Measurements from ENCODE around the gene SLC37A4.
"Not testable (repeated sequence)": the region's sequence is repeated elsewhere in the genome, so short reads cannot be mapped to it uniquely, and the experiment has no call there.

Gene SLC37A4

DNA sequence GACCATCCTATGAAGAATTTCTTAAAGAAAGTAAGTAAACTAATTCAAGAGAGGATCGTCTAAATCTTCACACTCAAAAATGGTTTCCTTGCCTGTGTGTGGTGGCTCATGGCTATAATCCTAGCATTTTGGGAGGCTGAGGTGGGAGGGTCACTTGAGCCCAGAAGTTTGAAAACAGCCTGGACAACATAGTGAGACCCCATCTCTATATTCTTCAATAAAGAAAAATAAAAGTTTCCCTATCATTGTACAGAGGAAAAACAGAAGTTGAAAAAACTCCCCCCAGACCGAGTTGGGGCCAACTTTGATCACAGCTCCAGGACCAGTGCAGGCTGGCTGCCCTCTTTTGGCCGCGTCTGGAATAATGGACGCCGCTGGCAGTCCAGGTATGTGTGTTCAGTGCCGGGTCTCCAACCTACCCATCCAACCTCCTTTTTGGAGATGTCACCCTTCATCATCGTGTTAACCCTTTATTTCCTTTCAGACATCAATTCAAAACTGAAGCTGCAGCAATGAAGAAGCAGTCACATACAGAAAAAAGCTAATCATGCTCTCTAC lies 15.5 kb downstream of the SLC37A4 start:
- peak overlapping the region; percentile 99 for H3K4me3 Mint-ChIP-seq
- H3K36me3 Mint-ChIP-seq, result peaks cover 19% of the 10 kb centered on the region
- H3K9me3 Mint-ChIP-seq (ENCODE audit: low read depth), result no peaks in the 10 kb centered on the region
- H3K27ac Mint-ChIP-seq, result peak overlapping the region; percentile 78
- H3K4me1 Mint-ChIP-seq (ENCODE audit: low read depth), result peaks cover 41% of the 10 kb centered on the region
- H3K27me3 Mint-ChIP-seq, result no peaks in the 10 kb centered on the region

- H3K27ac Mint-ChIP-seq, result peak overlapping the region; percentile 89
- peaks cover 35% of the 10 kb centered on the region for H3K4me1 Mint-ChIP-seq (ENCODE audit: low read depth)
- no peaks in the 10 kb centered on the region for H3K9me3 Mint-ChIP-seq (ENCODE audit: low read depth)
- H3K27me3 Mint-ChIP-seq, result no peaks in the 10 kb centered on the region
- H3K36me3 Mint-ChIP-seq, result peaks cover 16% of the 10 kb centered on the region
- H3K4me3 Mint-ChIP-seq, result peak overlapping the region; percentile 58
Observed at GRCh38 chr11:119014209-119014924, 16.3 kb downstream of the SLC37A4 start.

DNA sequence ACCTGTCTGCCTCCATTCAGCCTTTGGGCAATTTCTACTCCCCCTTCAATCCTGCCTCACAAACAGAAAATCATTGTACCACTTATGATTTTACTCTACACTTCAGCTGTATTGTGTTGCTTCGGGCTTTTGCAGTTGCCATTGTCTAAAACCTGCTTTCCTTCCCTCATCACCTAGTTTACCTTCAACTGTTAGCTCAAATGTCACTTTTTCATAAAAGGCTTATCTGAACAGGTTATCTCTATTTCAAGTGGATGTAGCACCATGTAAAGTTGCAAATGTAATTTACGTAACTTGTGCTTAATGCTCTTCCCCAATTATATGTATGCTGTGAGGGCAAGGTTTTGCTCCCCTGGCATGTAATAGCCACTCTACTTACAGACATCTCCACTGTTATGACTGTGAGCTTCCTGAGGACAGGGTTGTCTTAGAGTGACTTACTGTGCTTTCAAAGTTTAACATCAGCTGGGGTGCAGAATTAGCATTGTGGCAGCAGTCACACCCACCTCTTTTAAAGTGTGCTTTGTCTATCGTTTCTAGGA lies 18.0 kb downstream of the SLC37A4 start:
- H3K9me3 Mint-ChIP-seq (ENCODE audit: low read depth), result no peaks in the 10 kb centered on the region
- peaks cover 35% of the 10 kb centered on the region for H3K4me1 Mint-ChIP-seq (ENCODE audit: low read depth)
- H3K27ac Mint-ChIP-seq, result peak overlapping the region; percentile 31
- H3K27me3 Mint-ChIP-seq, result no peaks in the 10 kb centered on the region
- peaks cover 16% of the 10 kb centered on the region for H3K36me3 Mint-ChIP-seq
- H3K4me3 Mint-ChIP-seq, result no peak overlapping the region

- H3K4me3 Mint-ChIP-seq, result no peak overlapping the region
- H3K27ac Mint-ChIP-seq, result no peak overlapping the region
- peaks cover 13% of the 10 kb centered on the region for H3K36me3 Mint-ChIP-seq
- H3K4me1 Mint-ChIP-seq (ENCODE audit: low read depth), result peaks cover 32% of the 10 kb centered on the region
- H3K9me3 Mint-ChIP-seq (ENCODE audit: low read depth), result no peaks in the 10 kb centered on the region
- no peaks in the 10 kb centered on the region for H3K27me3 Mint-ChIP-seq
Observed at GRCh38 chr11:119011476-119012053, 19.1 kb downstream of the SLC37A4 start.

DNA sequence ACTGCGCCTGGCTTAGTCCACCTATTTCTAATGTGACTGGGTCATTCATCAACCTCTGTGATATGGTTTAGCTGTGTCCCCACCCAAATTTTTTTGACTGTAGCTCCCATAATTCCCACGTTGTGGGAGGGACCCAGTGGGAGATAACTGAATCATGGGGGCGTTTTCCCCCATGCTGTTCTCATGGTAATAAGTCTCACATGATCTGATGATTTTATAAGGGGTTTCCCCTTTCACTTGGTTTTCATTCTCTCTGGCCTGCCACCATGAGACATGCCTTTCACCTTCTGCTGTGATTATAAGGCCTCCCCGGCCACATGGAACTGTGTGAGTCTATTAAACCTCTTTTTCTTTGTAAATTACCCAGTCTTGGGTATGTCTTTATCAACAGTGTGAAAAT lies 24.0 kb downstream of the SLC37A4 start:
- Mint-ChIP-seq H3K27me3 (no peaks in the 10 kb centered on the region), H3K36me3 (peaks cover 4% of the 10 kb centered on the region), H3K4me1 (ENCODE audit: low read depth) (peaks cover 12% of the 10 kb centered on the region), H3K27ac (peak overlapping the region; percentile 1), H3K9me3 (ENCODE audit: low read depth) (no peaks in the 10 kb centered on the region), H3K4me3 (peak overlapping the region; percentile 12)

DNA sequence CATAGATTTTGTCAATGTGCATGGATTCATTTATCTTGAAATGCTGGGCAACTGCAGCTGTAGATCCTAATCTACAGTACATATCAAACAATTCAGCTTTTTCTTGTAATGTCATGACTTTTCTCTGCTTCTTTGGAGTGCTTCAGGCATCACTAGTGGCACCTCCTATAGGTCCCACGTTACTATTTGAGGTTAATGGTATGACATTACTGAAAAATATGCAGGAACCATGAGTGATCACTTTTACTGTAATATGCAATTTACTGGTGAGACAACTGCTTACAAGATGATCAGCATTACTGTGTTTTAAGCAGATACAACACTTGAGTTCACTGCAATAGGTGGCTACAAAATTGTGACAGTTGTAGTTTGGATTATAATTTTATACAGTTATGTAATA lies 29.8 kb downstream of the SLC37A4 start:
- Mint-ChIP-seq H3K4me1 (ENCODE audit: low read depth) (peaks cover 36% of the 10 kb centered on the region), H3K36me3 (peaks cover 6% of the 10 kb centered on the region), H3K4me3 (peak overlapping the region; percentile 62), H3K27ac (peak overlapping the region; percentile 64), H3K27me3 (no peaks in the 10 kb centered on the region), H3K9me3 (ENCODE audit: low read depth) (no peaks in the 10 kb centered on the region)

DNA sequence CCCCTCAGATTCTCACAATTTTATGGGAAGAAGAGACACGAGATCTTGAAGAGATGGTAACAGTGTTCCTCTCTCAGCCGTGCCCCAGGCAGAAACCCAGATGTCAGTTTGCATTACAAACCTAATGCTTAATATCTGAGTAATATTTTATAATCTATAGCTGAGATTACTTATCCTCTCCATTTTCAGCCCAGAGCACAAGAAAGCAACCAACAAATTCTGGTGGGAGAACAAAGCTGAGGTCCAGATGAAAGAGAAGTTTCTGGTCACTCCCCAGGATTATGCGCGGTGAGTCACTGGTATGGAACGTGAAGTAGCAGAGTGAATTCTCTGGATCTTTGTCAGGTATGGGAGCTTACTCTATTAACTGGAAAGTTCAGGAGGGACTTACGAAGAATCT lies 31.9 kb downstream of the SLC37A4 start:
- no peaks in the 10 kb centered on the region for H3K27me3 Mint-ChIP-seq

GRCh38 chr11:118998388-118998717 lies 32.3 kb downstream of the SLC37A4 start:
- Mint-ChIP-seq H3K4me3 (peak overlapping the region; percentile 95), H3K4me1 (ENCODE audit: low read depth) (peaks cover 33% of the 10 kb centered on the region), H3K36me3 (peaks cover 5% of the 10 kb centered on the region), H3K27me3 (no peaks in the 10 kb centered on the region), H3K27ac (peak overlapping the region; percentile 97), H3K9me3 (ENCODE audit: low read depth) (no peaks in the 10 kb centered on the region)

More for the DNA sequence above, 31.9 kb downstream of the SLC37A4 start:
- peaks cover 33% of the 10 kb centered on the region for H3K4me1 Mint-ChIP-seq (ENCODE audit: low read depth)
- no peaks in the 10 kb centered on the region for H3K9me3 Mint-ChIP-seq (ENCODE audit: low read depth)
- H3K4me3 Mint-ChIP-seq, result peak overlapping the region; percentile 95
- H3K27ac Mint-ChIP-seq, result peak overlapping the region; percentile 97
- peaks cover 5% of the 10 kb centered on the region for H3K36me3 Mint-ChIP-seq

DNA sequence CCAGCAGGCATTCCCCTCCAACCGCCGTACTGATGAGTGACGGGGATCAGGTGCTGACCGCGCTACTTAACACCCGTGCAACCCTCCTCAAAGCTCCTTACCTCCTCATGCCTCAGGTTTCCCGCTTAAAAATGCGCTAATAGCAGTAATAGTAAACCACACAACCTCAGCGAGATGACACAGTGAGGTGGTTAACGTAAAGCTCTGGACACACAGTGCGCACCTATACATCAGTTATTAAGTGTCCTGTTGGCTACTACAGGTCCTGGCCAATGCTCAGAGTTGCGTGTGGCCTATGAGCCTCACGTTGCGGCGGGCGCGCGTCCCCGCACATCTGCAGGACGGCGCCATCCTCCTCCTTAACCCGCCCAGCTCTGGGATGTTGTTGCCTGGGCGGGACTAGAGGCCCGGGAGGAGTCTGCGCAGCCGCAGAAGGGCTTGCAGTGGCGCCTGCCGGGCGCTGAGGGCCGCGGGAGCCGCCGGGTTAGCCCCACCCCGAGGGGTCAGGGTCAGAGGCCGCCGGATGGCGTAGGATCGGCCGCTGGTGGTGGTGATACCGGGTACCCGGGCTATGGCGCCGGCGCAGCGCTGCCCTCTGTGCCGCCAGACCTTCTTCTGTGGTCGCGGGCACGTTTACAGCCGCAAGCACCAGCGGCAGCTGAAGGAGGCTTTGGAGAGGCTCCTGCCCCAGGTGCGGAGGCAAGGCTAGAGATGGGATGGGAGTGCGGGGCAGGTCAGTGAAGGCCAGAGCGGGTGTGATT lies 32.9 kb downstream of the SLC37A4 start, which contains the start of gene CENATAC:
Gene CENATAC, plus strand, starts transcription at position 512 of the 761 bp plus-strand sequence. Its CDS starts 60 bp downstream, at position 572.
- H3K36me3 Mint-ChIP-seq, result peaks cover 2% of the 10 kb centered on the region
- peaks cover 30% of the 10 kb centered on the region for H3K4me1 Mint-ChIP-seq (ENCODE audit: low read depth)
- no peaks in the 10 kb centered on the region for H3K27me3 Mint-ChIP-seq
- H3K27ac Mint-ChIP-seq, result peak within 1 kb of the TSS; percentile 97
- H3K4me3 Mint-ChIP-seq, result peak within 1 kb of the TSS; percentile 95
- H3K9me3 Mint-ChIP-seq (ENCODE audit: low read depth), result no peaks in the 10 kb centered on the region

GRCh38 chr11:118996926-118997626 lies 33.6 kb downstream of the SLC37A4 start:
- no peaks in the 10 kb centered on the region for H3K9me3 Mint-ChIP-seq (ENCODE audit: low read depth)
- H3K36me3 Mint-ChIP-seq, result peaks cover 2% of the 10 kb centered on the region
- H3K27ac Mint-ChIP-seq, result peak overlapping the region; percentile 97
- peak overlapping the region; percentile 95 for H3K4me3 Mint-ChIP-seq
- H3K27me3 Mint-ChIP-seq, result no peaks in the 10 kb centered on the region
- peaks cover 30% of the 10 kb centered on the region for H3K4me1 Mint-ChIP-seq (ENCODE audit: low read depth)

- H3K36me3 Mint-ChIP-seq; H3K27ac Mint-ChIP-seq; H3K4me3 Mint-ChIP-seq; H3K4me1 Mint-ChIP-seq (ENCODE audit: low read depth); H3K9me3 Mint-ChIP-seq (ENCODE audit: low read depth); H3K27me3 Mint-ChIP-seq: not testable (repeated sequence)
Observed at GRCh38 chr11:118991486-118992038, 39.1 kb downstream of the SLC37A4 start.

- Mint-ChIP-seq H3K9me3 (ENCODE audit: low read depth) (no peaks in the 10 kb centered on the region), H3K4me1 (ENCODE audit: low read depth) (no peaks in the 10 kb centered on the region), H3K27me3 (no peaks in the 10 kb centered on the region), H3K27ac (no peak overlapping the region), H3K36me3 (no peaks in the 10 kb centered on the region), H3K4me3 (no peak overlapping the region)
Observed at GRCh38 chr11:118988280-118988679, 42.4 kb downstream of the SLC37A4 start.

DNA sequence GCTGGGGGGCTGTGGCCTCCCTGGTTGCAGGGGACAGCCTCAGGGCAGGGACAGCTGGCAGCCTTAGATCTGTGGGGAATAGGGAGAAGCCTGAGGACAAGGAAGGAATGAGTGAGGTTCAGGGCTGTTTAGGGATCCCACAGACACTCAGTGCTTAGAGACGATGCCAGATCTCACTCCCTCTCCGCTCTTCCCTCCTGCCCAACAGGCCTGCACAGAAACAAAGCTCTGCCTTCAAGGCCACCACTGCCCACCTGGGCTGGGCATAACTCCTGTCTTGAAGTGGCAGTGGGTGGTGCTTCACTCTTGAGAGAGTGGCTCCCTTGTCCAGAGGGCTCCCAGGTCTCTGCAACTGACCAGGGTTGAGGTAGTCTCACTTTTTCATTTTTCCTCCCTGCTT lies 45.9 kb downstream of the SLC37A4 start:
- Mint-ChIP-seq H3K9me3 (ENCODE audit: low read depth) (no peaks in the 10 kb centered on the region), H3K4me1 (ENCODE audit: low read depth) (no peaks in the 10 kb centered on the region), H3K36me3 (no peaks in the 10 kb centered on the region), H3K4me3 (no peak overlapping the region), H3K27ac (no peak overlapping the region), H3K27me3 (no peaks in the 10 kb centered on the region)

DNA sequence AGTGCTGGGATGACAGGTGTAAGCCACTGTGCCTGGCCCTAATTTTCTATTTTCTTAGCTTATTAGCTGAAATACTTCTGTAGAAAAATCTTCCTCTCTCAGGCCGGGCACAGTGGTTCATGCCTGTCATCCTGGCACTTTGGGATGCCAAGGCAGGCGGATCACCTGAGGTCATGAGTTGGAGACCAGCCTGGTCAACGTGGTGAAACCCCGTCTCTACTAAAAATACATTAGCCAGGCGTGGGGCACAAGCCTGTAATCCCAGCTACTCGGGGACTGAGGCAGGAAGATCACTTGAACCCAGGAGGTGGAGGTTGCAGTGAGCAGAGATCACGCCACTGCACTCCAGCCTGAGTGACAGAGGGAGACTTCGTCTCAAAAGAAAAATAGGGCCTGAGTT lies 46.3 kb downstream of the SLC37A4 start:
- not testable (repeated sequence) for H3K9me3 Mint-ChIP-seq (ENCODE audit: low read depth); H3K4me1 Mint-ChIP-seq (ENCODE audit: low read depth); H3K4me3 Mint-ChIP-seq; H3K27me3 Mint-ChIP-seq; H3K27ac Mint-ChIP-seq; H3K36me3 Mint-ChIP-seq

Data from activated naive CD8-positive, alpha-beta T cell (primary cell).